Neural cell (in vitro differentiated cells): ENCODE data around the gene CA12.

Source experiments
- EP300 ChIP-seq: fragments of 450-650 bp; conservative IDR thresholded peaks from 2 replicates; pipeline ENCODE4 v1.6.1; 2014; ENCODE audit warnings: antibody characterized with exemption, mild to moderate bottlenecking, moderate library complexity; ENCODE audit not compliant: poor library complexity, severe bottlenecking
- EZH2 ChIP-seq: fragments of 200-600, 300-800 bp; shearing (Covaris generic), sonication (generic); IDR thresholded peaks from 2 replicates; pipeline ENCODE4 v1.6.1; 2014; ENCODE audit warnings: antibody characterized with exemption, low read length, borderline replicate concordance, mild to moderate bottlenecking; ENCODE audit not compliant: insufficient read depth, poor library complexity, severe bottlenecking
- POLR2AphosphoS5 ChIP-seq: IDR thresholded peaks from 2 replicates; pipeline ENCODE4 v1.6.1; 2012
- RAD21 ChIP-seq: fragments of 450-650 bp; conservative IDR thresholded peaks from 2 replicates; pipeline ENCODE4 v1.6.1; 2014; ENCODE audit warnings: antibody characterized with exemption, mild to moderate bottlenecking, moderate library complexity
- REST ChIP-seq: IDR thresholded peaks from 2 replicates; pipeline ENCODE4 v1.6.1; 2012; ENCODE audit warnings: borderline replicate concordance
- SMC3 ChIP-seq: fragments of 450-650 bp; conservative IDR thresholded peaks from 2 replicates; pipeline ENCODE4 v1.6.1; 2014; ENCODE audit warnings: antibody characterized with exemption, mild to moderate bottlenecking, moderate library complexity; ENCODE audit not compliant: poor library complexity
- TF ChIP-seq, protein P1 (sequence below): fragments of 450-650 bp; IDR thresholded peaks from 2 replicates; pipeline ENCODE4 v1.5.1; 2014; ENCODE audit warnings: antibody characterized with exemption, mild to moderate bottlenecking, moderate library complexity; ENCODE audit not compliant: poor library complexity, severe bottlenecking

DNA sequence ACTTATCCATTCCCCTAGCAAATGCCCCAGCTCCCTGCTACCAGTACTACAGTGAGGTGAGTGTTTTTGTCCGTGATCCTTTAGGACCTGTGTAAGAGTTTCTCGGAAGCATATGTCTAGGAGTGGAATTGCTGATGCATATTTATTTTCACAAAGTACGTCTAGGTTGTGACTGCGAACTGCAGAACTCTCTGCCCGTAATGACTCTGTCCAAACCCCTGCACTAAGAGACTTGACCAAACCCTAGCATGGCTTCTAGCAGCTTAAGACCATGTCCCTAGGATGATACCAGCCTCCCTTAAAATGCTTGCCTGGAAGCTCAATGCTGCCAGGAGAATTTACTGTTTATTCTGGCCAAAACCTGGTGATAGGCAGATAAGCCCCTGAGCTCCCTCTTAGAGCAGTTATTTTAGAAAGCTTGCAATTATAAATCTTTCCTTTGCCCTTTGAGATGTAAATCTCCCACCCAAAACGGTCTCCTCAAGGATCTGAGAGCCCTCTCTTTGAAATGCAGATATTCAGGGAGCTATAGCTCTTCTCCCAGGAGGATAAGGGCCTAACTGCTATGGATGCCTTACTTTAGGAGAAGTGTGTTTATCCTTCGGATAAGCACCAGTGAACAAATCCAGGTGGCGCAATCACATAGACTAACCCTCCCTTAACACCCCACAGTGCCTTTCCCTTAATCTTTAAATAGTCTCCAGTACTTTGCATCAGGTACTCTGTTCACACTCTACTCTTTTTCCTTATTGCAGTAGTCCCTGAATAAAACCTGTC lies 14.7 kb upstream of the CA12 start:
- TF ChIP-seq, protein P1, sequence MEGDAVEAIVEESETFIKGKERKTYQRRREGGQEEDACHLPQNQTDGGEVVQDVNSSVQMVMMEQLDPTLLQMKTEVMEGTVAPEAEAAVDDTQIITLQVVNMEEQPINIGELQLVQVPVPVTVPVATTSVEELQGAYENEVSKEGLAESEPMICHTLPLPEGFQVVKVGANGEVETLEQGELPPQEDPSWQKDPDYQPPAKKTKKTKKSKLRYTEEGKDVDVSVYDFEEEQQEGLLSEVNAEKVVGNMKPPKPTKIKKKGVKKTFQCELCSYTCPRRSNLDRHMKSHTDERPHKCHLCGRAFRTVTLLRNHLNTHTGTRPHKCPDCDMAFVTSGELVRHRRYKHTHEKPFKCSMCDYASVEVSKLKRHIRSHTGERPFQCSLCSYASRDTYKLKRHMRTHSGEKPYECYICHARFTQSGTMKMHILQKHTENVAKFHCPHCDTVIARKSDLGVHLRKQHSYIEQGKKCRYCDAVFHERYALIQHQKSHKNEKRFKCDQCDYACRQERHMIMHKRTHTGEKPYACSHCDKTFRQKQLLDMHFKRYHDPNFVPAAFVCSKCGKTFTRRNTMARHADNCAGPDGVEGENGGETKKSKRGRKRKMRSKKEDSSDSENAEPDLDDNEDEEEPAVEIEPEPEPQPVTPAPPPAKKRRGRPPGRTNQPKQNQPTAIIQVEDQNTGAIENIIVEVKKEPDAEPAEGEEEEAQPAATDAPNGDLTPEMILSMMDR: no peak
- TF ChIP-seq SMC3 (no peak), REST (no peak), EZH2 (no peak), POLR2AphosphoS5 (no peak), RAD21 (no peak), EP300 (no peak)
